HG03460 (cell line): Measurements from ENCODE around the gene CT83.

Source experiments
- ATAC-seq: cut with Tn5 transposase; IDR thresholded peaks from one replicate; pipeline ENCODE4 v1.9.1; 2021; ENCODE audit not compliant: unreplicated experiment

CT83 gene

GRCh38 chrX:116462822-116463221, at the start of gene CT83:
TSS of gene CT83 (minus strand) at chrX:116462976. CDS start at chrX:116462856, 120 bp downstream.
- no peak for ATAC-seq

- ATAC-seq, result no peak
Measured at GRCh38 chrX:116499780-116500179, 37.0 kb upstream of the CT83 start.

DNA sequence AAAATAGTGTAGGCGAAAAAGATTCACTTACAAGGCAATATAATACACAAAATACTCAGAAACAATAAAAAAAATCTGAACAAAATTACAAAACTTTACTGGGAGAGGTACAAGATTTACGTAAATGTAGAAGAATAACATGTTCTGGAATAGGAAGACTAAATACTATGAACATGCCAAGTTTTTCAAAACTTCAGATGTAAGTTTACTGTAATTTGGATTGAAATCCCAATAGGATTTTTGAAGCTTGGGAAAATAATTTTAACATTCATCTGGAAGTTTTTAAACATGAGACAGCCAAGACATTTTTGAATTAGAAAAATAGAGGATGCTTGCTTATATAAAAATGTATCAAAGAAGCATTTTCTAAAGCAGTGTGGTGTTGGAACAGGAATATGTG, 30.5 kb upstream of the CT83 start:
- no peak for ATAC-seq

- no peak for ATAC-seq
Measured at GRCh38 chrX:116490104-116490503, 27.3 kb upstream of the CT83 start.

GRCh38 chrX:116480059-116480458, 17.3 kb upstream of the CT83 start:
- ATAC-seq, result no peak

DNA sequence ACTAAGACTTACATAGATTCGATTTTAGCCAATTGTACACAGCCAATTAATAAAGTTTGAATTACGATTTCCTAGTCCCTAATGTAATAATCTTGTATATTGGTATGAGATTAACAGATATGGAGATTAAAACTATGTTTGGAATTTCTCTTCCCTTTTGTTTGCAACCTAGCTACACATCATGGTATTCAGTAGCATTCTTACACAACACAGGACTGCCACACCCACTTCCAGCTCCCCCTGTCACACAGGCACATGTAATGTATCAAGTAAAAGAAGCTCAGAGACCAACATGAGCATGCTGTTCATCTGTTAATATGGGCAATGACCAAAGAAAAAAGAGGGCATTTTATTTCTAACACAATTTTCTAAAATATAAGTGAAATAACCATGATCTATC, 13.6 kb downstream of the CT83 start:
- ATAC-seq, result no peak

DNA sequence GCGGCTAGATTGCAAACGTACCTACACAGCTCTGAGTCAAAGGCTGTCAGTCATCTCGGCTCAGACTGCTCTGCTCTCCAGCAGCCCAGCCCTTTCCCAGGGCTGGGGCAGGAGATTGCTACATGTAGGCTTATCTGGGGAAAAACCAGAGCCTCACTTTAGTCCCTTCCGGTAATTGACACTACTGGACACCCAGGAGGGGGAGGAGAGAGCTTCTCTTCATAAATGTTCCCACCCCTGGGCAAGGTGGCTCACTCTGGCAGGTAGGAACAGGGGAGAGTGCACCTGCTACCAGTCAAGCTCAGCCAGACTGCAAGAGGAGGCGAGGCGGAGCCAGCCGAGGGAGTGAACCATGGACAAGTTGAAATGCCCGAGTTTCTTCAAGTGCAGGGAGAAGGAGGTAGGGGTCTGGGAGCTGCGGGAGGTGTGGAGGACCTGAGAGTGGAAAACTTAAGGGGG, 26.4 kb downstream of the CT83 start, which contains the start of gene SLC6A14:
Gene SLC6A14, plus strand, starts transcription at position 249 of the 459 bp plus-strand sequence. Its CDS starts 104 bp downstream, at position 353.
- no peak for ATAC-seq

DNA sequence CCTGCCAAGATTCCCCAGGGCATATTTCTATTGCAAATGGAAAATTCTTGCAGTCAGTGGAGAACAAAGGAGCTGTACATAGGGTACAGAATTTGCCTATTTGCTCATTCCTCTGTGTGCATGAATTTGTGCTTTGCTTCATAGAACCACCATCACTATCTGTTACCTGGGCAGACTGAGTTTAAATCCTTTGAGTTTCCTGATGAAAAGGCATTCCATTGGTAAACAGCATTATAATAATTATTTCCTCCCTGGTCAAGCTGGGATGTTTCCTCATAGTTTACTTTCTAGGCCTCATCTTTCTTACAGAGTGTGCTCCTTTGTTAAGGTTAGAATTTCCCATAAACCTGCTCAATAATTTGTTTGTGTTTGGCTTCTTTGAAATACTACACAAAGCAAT, 27.2 kb downstream of the CT83 start:
- ATAC-seq, result no peak

DNA sequence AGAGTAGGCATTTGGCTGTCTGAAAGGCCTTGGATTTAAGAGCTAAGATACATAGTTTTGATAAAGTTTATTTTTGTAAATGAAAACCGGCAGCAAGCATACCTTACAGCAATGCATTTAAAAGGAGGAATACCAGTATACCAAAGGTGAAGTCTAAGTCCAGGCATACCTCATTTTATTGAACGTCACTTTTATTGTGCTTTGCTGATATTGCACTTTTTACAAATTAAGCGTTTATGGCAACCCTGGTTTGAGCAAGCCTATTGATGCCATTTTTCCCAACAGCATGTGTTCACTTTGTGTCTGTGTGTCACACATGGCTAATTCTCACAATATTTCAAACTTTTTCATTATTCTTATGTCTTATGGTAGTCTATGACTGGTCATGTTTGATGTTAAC, 34.8 kb downstream of the CT83 start:
- ATAC-seq, result no peak

GRCh38 chrX:116417968-116418367, 44.8 kb downstream of the CT83 start:
- ATAC-seq, result no peak

DNA sequence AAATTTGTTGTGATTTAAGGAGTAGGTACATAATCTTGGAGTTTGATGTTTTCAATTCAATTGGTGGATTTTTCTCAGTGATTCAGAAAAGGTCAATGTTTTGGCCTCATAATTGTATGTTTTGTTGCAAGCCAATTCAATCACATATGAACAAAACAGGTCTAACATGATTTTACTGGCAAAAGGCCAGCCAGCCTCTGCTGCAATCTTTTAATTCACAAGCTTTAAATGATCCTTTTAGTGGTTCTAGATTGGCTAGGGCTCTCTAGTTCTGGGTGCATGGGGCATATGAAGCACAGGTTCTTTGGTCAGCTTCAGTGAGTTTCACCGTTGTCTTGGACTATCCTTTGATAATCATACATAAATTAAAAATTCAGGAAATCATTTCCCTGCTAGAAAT, 45.6 kb downstream of the CT83 start:
- no peak for ATAC-seq

GRCh38 chrX:116413273-116413672, 49.5 kb downstream of the CT83 start:
- ATAC-seq, result no peak
